Measurements from ENCODE around the gene CACNA1I. TPM values are rescaled to one million over a fixed set of nuclear protein-coding genes. Genes with fewer than 3 reads are reported as not detected.

CACNA1I gene
- total RNA-seq, 1 donor from 2014 or later = not detected

GRCh38 chr22:39699631-39700360 is 129.2 kb downstream of the CACNA1I start:
- H3K36me3 ChIP-seq = no peaks in the 10 kb centered on the region
- no peaks in the 10 kb centered on the region for H3K9me3 ChIP-seq
- no peaks in the 10 kb centered on the region for H3K4me1 ChIP-seq
- H3K4me3 ChIP-seq = no peak overlapping the region
- H3K27me3 ChIP-seq = no peaks in the 10 kb centered on the region
- no peak for TF ChIP-seq CTCF (IDR thresholded peaks at IDR 0.05)
- no peak for DNase-seq (ENCODE audit: low spot score in 2 of 2)
- H3K27ac ChIP-seq = no peak overlapping the region
- intact Hi-C loops (cut with DNase I) = no loop called here

GRCh38 chr22:39700565-39700964 is 130.0 kb downstream of the CACNA1I start:
- H3K27me3 ChIP-seq = no peaks in the 10 kb centered on the region
- intact Hi-C loops (cut with DNase I) = no loop called here
- H3K27ac ChIP-seq = no peak overlapping the region
- no peaks in the 10 kb centered on the region for H3K9me3 ChIP-seq
- DNase-seq (ENCODE audit: low spot score in 2 of 2) = no peak
- no peaks in the 10 kb centered on the region for H3K4me1 ChIP-seq
- no peak for TF ChIP-seq CTCF (IDR thresholded peaks at IDR 0.05)
- no peak overlapping the region for H3K4me3 ChIP-seq
- no peaks in the 10 kb centered on the region for H3K36me3 ChIP-seq

- no peaks in the 10 kb centered on the region for H3K4me1 ChIP-seq
- no peaks in the 10 kb centered on the region for H3K36me3 ChIP-seq
- H3K27ac ChIP-seq = no peak overlapping the region
- no peak overlapping the region for H3K4me3 ChIP-seq
- no peak for TF ChIP-seq CTCF (IDR thresholded peaks at IDR 0.05)
- H3K9me3 ChIP-seq = no peaks in the 10 kb centered on the region
- no peaks in the 10 kb centered on the region for H3K27me3 ChIP-seq
- no peak for DNase-seq (ENCODE audit: low spot score in 2 of 2)
- intact Hi-C loops (cut with DNase I) = no loop called here
Observed at GRCh38 chr22:39703091-39703490, 132.5 kb downstream of the CACNA1I start.

GRCh38 chr22:39703928-39704639 is 133.5 kb downstream of the CACNA1I start:
- DNase-seq (ENCODE audit: low spot score in 2 of 2) = no peak
- no peak overlapping the region for H3K27ac ChIP-seq
- TF ChIP-seq CTCF (IDR thresholded peaks at IDR 0.05) = no peak
- H3K4me3 ChIP-seq = no peak overlapping the region
- intact Hi-C loops (cut with DNase I) = no loop called here
- no peaks in the 10 kb centered on the region for H3K27me3 ChIP-seq
- no peaks in the 10 kb centered on the region for H3K36me3 ChIP-seq
- H3K9me3 ChIP-seq = no peaks in the 10 kb centered on the region
- no peaks in the 10 kb centered on the region for H3K4me1 ChIP-seq

GRCh38 chr22:39705386-39705785 is 134.8 kb downstream of the CACNA1I start:
- intact Hi-C loops (cut with DNase I) = no loop called here
- no peak overlapping the region for H3K27ac ChIP-seq
- DNase-seq (ENCODE audit: low spot score in 2 of 2) = no peak
- H3K4me1 ChIP-seq = no peaks in the 10 kb centered on the region
- no peaks in the 10 kb centered on the region for H3K9me3 ChIP-seq
- no peaks in the 10 kb centered on the region for H3K36me3 ChIP-seq
- TF ChIP-seq CTCF (IDR thresholded peaks at IDR 0.05) = no peak
- H3K4me3 ChIP-seq = no peak overlapping the region
- no peaks in the 10 kb centered on the region for H3K27me3 ChIP-seq

Data from ascending aorta (tissue), 2 donors.